ENCODE results near the gene RCOR1. TPM values are rescaled to one million over a fixed set of nuclear protein-coding genes. Genes with fewer than 3 reads are reported as not detected.

Gene RCOR1
- total RNA-seq, 1 experiment from 2014 or later: 34.1 TPM

DNA sequence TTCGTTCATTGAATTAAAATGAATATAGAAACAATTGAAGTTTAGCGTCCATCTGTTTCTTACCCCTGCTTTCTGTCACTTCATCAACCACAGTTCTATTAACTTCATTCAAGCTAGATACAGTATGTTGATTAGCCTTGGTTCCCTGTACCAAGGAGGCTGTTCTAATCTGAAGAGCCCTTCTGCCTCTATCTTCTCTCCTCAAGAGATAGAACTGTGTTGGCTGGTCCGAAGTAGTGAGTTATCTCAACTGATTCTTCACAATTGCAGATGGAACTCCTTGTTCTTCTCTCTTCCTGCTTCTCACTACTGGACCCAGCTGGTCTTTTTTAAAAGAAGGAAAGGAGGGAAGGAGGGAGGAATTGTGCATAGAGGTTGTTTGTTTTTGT lies 102.7 kb downstream of the RCOR1 start:
- no peaks in the 10 kb centered on the region for H4K20me1 ChIP-seq (ENCODE audit: control insufficient read depth, insufficient read depth, insufficient read length)
- H3K9ac ChIP-seq (ENCODE audit: extremely low read depth, insufficient read length, low read length): no peak overlapping the region

More for the DNA sequence above, 102.7 kb downstream of the RCOR1 start:
- Histone ChIP-seq H3K27me3 (ENCODE audit: insufficient read depth, low read length) (no peaks in the 10 kb centered on the region), H3K4me2 (ENCODE audit: insufficient read depth, insufficient read length, low read length) (no peak overlapping the region), H2BK12ac (ENCODE audit: insufficient read length, low read depth, low read length) (no peak overlapping the region), H2AK5ac (ENCODE audit: insufficient read length, low read length) (no peak overlapping the region), H2BK5ac (ENCODE audit: insufficient read length, low read length) (no peak overlapping the region), H3T11ph (ENCODE audit: low read length) (no peak overlapping the region), H2BK20ac (ENCODE audit: low read depth, low read length, poor library complexity, severe bottlenecking) (no peak overlapping the region), H3K79me1 (ENCODE audit: insufficient read depth, low read depth, low read length, poor library complexity, severe bottlenecking) (peaks cover 2% of the 10 kb centered on the region), H2AFZ (ENCODE audit: low read length) (no peak overlapping the region), H3K14ac (ENCODE audit: insufficient read depth, low read length) (no peak overlapping the region), H3K79me2 (ENCODE audit: insufficient read depth, low read length) (no peaks in the 10 kb centered on the region; the same call in 1 of the 2 replicates), H3K9me3 (ENCODE audit: control insufficient read depth, low read depth, low read length) (no peaks in the 10 kb centered on the region), H3K23ac (ENCODE audit: insufficient read length, low read depth, low read length) (no peak overlapping the region), H4K5ac (ENCODE audit: insufficient read length, low read depth, low read length) (no peak overlapping the region), H3K4ac (ENCODE audit: low read depth, low read length) (no peak overlapping the region), H3K23me2 (ENCODE audit: insufficient read length, low read depth, low read length, poor library complexity, severe bottlenecking) (no peaks in the 10 kb centered on the region), H2BK120ac (ENCODE audit: low read depth, low read length, poor library complexity, severe bottlenecking) (no peak overlapping the region), H3K4me1 (ENCODE audit: insufficient read depth, low read length) (no peaks in the 10 kb centered on the region), H3K18ac (ENCODE audit: insufficient read length, low read depth, low read length) (no peak overlapping the region), H4K91ac (ENCODE audit: insufficient read length, low read depth, low read length) (no peak overlapping the region), H3K27ac (ENCODE audit: insufficient read length, low read depth, low read length) (no peak overlapping the region), H4K8ac (replicated peaks; ENCODE audit: insufficient read length, low read depth, low read length) (no peak overlapping the region), H3K56ac (ENCODE audit: insufficient read length, low read depth, low read length) (no peak overlapping the region), H2BK15ac (ENCODE audit: low read depth, low read length) (no peak overlapping the region)
- Mint-ChIP-seq H3K4me1 (peaks cover 32 to 37% of the 10 kb centered on the region in 2 experiments), H3K9me3 (no peaks in the 10 kb centered on the region), H3K36me3 (ENCODE audit: insufficient read depth in 1 of 3, low read depth in 3 of 3) (no peaks in the 10 kb centered on the region), H3K27ac (no peak overlapping the region), H3K27me3 (ENCODE audit: low read depth) (no peaks in the 10 kb centered on the region), H3K4me3 (no peak overlapping the region)
- no CpG with 5 or more reads among the region's 3 CpGs for WGBS (ENCODE audit: extremely low coverage, insufficient read length, low lambda C conversion rate)
- TF ChIP-seq CTCF (conservative IDR thresholded peaks at IDR 0.05): no peak
- no peak for DNase-seq
